CD14-positive monocyte (primary cell): ENCODE results near the gene CNTN5. TPM values are rescaled to one million over a fixed set of nuclear protein-coding genes. Genes with fewer than 3 reads are reported as not detected.

Experiments used
- DNase-seq, 3 donors: peaks; one replicate each; pipeline ENCODE4 v3.0.0-alpha.2; 2011 to 2022
- H2AFZ ChIP-seq: 2 replicates; pipeline ENCODE4 v1.6.0; 2012; ENCODE audit warnings: mild to moderate bottlenecking, low read depth, low read length, inconsistent platforms; ENCODE audit not compliant: insufficient read depth, poor library complexity, severe bottlenecking
- H3K27ac ChIP-seq, 2 donors: 1 replicate in 1 of 2; 2 replicates in 1 of 2; pipeline ENCODE4 v1.5.1; 2012 to 2013; ENCODE audit warnings: low read length in 2 of 2, control low read depth in 1 of 2, inconsistent platforms in 1 of 2, low read depth in 1 of 2, mild to moderate bottlenecking in 1 of 2
- H3K27me3 ChIP-seq, 2 donors: one replicate each; pipeline versions ENCODE4 v1.6.0 to v1.6.1; 2011 to 2013; ENCODE audit warnings: low read length in 2 of 2; ENCODE audit not compliant: control insufficient read depth in 2 of 2, insufficient read depth in 2 of 2
- H3K36me3 ChIP-seq, 2 donors: replicated peaks in 1 of 2; 1 replicate in 1 of 2; 2 replicates in 1 of 2; pipeline versions ENCODE4 v1.5.1 to v1.6.1; 2012 to 2013; ENCODE audit warnings: low read length in 2 of 2, control low read depth in 1 of 2, inconsistent platforms in 1 of 2, mild to moderate bottlenecking in 1 of 2; ENCODE audit not compliant: insufficient read depth in 2 of 2, control insufficient read depth in 1 of 2
- H3K4me1 ChIP-seq, 2 donors: 1 replicate in 1 of 2; 2 replicates in 1 of 2; pipeline versions ENCODE4 v1.5.1 to v1.6.1; 2012 to 2013; ENCODE audit warnings: low read length in 2 of 2, control low read depth in 1 of 2, inconsistent platforms in 1 of 2, mild to moderate bottlenecking in 1 of 2, moderate library complexity in 1 of 2; ENCODE audit not compliant: insufficient read depth in 2 of 2, control insufficient read depth in 1 of 2
- H3K4me2 ChIP-seq: replicated peaks from 2 replicates; pipeline ENCODE3; 2012; ENCODE audit warnings: low read length, moderate library complexity, mild to moderate bottlenecking; ENCODE audit not compliant: poor library complexity, severe bottlenecking; ENCODE audit errors: extremely low read depth
- H3K4me3 ChIP-seq, 3 experiments: fragments of 200-600 bp in 1 of 3; sonication (generic) in 1 of 3; replicated peaks in 1 of 3; 1 replicate in 2 of 3; 2 replicates in 1 of 3; pipeline ENCODE4 v1.5.1; 2011 to 2013; ENCODE audit warnings: low read length in 3 of 3, mild to moderate bottlenecking in 3 of 3, control low read depth in 2 of 3, low read depth in 2 of 3, inconsistent platforms in 1 of 3, moderate library complexity in 1 of 3
- H3K79me2 ChIP-seq: 2 replicates; pipeline ENCODE4 v1.6.0; 2012; ENCODE audit warnings: mild to moderate bottlenecking, control low read depth, inconsistent platforms, low read length, moderate library complexity; ENCODE audit not compliant: insufficient read depth
- H3K9ac ChIP-seq: 2 replicates; pipeline ENCODE4 v1.6.0; 2017; ENCODE audit warnings: low read length, mild to moderate bottlenecking; ENCODE audit not compliant: insufficient read depth, poor library complexity, severe bottlenecking
- H3K9me3 ChIP-seq, 2 donors: replicated peaks in 1 of 2; 1 replicate in 1 of 2; 2 replicates in 1 of 2; pipeline versions ENCODE4 v1.5.1 to v1.6.1; 2012 to 2013; ENCODE audit warnings: low read length in 2 of 2, control low read depth in 1 of 2; ENCODE audit not compliant: control insufficient read depth in 1 of 2, insufficient read depth in 1 of 2
- H4K20me1 ChIP-seq: 2 replicates; pipeline ENCODE4 v1.6.0; 2012; ENCODE audit warnings: mild to moderate bottlenecking, low read length, control low read depth, moderate library complexity; ENCODE audit not compliant: insufficient read depth
- H3K27ac Mint-ChIP-seq, 7 donors: one replicate each; pipeline ENCODE4 v1.8.0; 2020; ENCODE audit warnings: mild to moderate bottlenecking in 7 of 7, mixed read lengths in 7 of 7, moderate library complexity in 6 of 7, inconsistent platforms in 2 of 7
- H3K27me3 Mint-ChIP-seq, 3 donors: one replicate each; pipeline ENCODE4 v1.8.0; 2021 to 2022; ENCODE audit warnings: low read depth in 3 of 3, mild to moderate bottlenecking in 3 of 3, mixed read lengths in 3 of 3, moderate library complexity in 3 of 3, inconsistent platforms in 1 of 3
- H3K36me3 Mint-ChIP-seq, 2 donors: one replicate each; pipeline ENCODE4 v1.8.0; 2020; ENCODE audit warnings: mixed read lengths in 2 of 2, inconsistent platforms in 1 of 2, mild to moderate bottlenecking in 1 of 2
- H3K4me1 Mint-ChIP-seq: one replicate; pipeline ENCODE4 v1.8.0; 2020; ENCODE audit warnings: mild to moderate bottlenecking, mixed read lengths
- H3K4me3 Mint-ChIP-seq, 2 donors: one replicate each; pipeline ENCODE4 v1.8.0; 2020; ENCODE audit warnings: mild to moderate bottlenecking in 2 of 2, mixed read lengths in 2 of 2, moderate library complexity in 1 of 2
- H3K9me3 Mint-ChIP-seq, 7 donors: one replicate each; pipeline ENCODE4 v1.8.0; 2020 to 2022; ENCODE audit warnings: mixed read lengths in 7 of 7, mild to moderate bottlenecking in 6 of 7, moderate library complexity in 6 of 7, inconsistent platforms in 2 of 7
- CTCF ChIP-seq: fragments of 200-600 bp; IDR thresholded peaks from one replicate; pipeline ENCODE4 v1.8.0; 2022; ENCODE audit warnings: antibody characterized with exemption, mild to moderate bottlenecking
- WGBS: methylation state at CpG from one replicate; pipeline ENCODE4 v1.1.5; 2013; ENCODE audit warnings: missing lambda C conversion rate; ENCODE audit not compliant: insufficient coverage; 5-methylcytosine and 5-hydroxymethylcytosine counted together
- intact Hi-C, 2 donors: fragments of 100-400 bp; cut with micrococcal nuclease; formaldehyde crosslinking; loops; one replicate each; pipeline versions ENCODE4 v1.15.0 to v1.15.1; 2023
- polyA plus RNA-seq, 3 donors: library from polyadenylated mRNA; depleted of rRNA in 1 of 3; unstranded in 2 of 3; stranded (reverse) in 1 of 3; fragments of 300-500 nt in 2 of 3; fragments of >200 nt in 1 of 3; fragmentation: Illumina TruSeq in 2 of 3; gene quantifications; 1 replicate in 2 of 3; 2 replicates in 1 of 3; pipeline ENCODE4 v1.2.3, GENCODE V29; 2012 to 2021

The CNTN5 gene
- polyA plus RNA-seq, 3 donors = not detected

GRCh38 chr11:99522467-99523173 is 501.9 kb downstream of the CNTN5 start:
- TF ChIP-seq CTCF = no peak
- H3K9me3 ChIP-seq = peaks cover 0 to 5% of the 10 kb centered on the region in 2 donors
- no peak overlapping the region for H3K4me2 ChIP-seq
- intact Hi-C loops = no loop called here
- H3K27me3 Mint-ChIP-seq = peaks cover 0 to 1% (median 0%) of the 10 kb centered on the region in 3 donors
- H3K4me1 Mint-ChIP-seq = no peaks in the 10 kb centered on the region
- DNase-seq = no peak
- H3K4me3 Mint-ChIP-seq = no peak overlapping the region
- H3K27ac ChIP-seq = no peak overlapping the region
- H3K36me3 Mint-ChIP-seq = no peaks in the 10 kb centered on the region
- H3K27ac Mint-ChIP-seq = no peak overlapping the region
- no peaks in the 10 kb centered on the region for H3K27me3 ChIP-seq
- H3K79me2 ChIP-seq = no peaks in the 10 kb centered on the region
- WGBS = 83% methylated on average over 2 of the region's 5 CpGs
- H2AFZ ChIP-seq = no peak overlapping the region
- H3K36me3 ChIP-seq = no peaks in the 10 kb centered on the region
- no peaks in the 10 kb centered on the region for H4K20me1 ChIP-seq
- no peak overlapping the region for H3K9ac ChIP-seq
- no peak overlapping the region for H3K4me3 ChIP-seq
- no peaks in the 10 kb centered on the region for H3K4me1 ChIP-seq
- peaks cover 0 to 4% (median 0%) of the 10 kb centered on the region in 7 donors for H3K9me3 Mint-ChIP-seq

- Histone ChIP-seq H3K4me3 (no peak overlapping the region), H4K20me1 (no peaks in the 10 kb centered on the region), H3K36me3 (no peaks in the 10 kb centered on the region), H3K4me2 (no peak overlapping the region), H3K9me3 (peaks cover 5 to 24% of the 10 kb centered on the region in 2 donors), H2AFZ (no peak overlapping the region), H3K9ac (no peak overlapping the region), H3K27ac (no peak overlapping the region), H3K4me1 (no peaks in the 10 kb centered on the region), H3K79me2 (no peaks in the 10 kb centered on the region), H3K27me3 (no peaks in the 10 kb centered on the region)
- intact Hi-C loops = no loop called here
- no peak overlapping the region for H3K4me3 Mint-ChIP-seq
- no peak overlapping the region for H3K27ac Mint-ChIP-seq
- DNase-seq = no peak
- peaks cover 0 to 18% (median 4%) of the 10 kb centered on the region in 7 donors for H3K9me3 Mint-ChIP-seq
- no peaks in the 10 kb centered on the region for H3K36me3 Mint-ChIP-seq
- 85% methylated on average over 13 of the region's 13 CpGs for WGBS
- TF ChIP-seq CTCF = no peak
- no peaks in the 10 kb centered on the region for H3K4me1 Mint-ChIP-seq
- no peaks in the 10 kb centered on the region for H3K27me3 Mint-ChIP-seq
These were observed 510.7 kb downstream of the CNTN5 start for GRCh38 chr11:99531468-99531867.
